ENCODE data around the gene FITM2.
"Not testable (repeated sequence)": the region's sequence is repeated elsewhere in the genome, so short reads cannot be mapped to it uniquely, and the experiment has no call there.

FITM2 gene

GRCh38 chr20:44331201-44331600 lies 20.2 kb upstream of the FITM2 start:
- Histone ChIP-seq H3K4me3 (ENCODE audit: extremely low read depth, insufficient read depth, low read length, poor library complexity, severe bottlenecking) (no peak overlapping the region), H3K36me3 (ENCODE audit: control insufficient read depth, insufficient read depth, low read length) (no peaks in the 10 kb centered on the region), H3K9me3 (ENCODE audit: control insufficient read depth, low read length) (no peaks in the 10 kb centered on the region), H3K4me1 (ENCODE audit: control insufficient read depth, insufficient read depth, low read length, poor library complexity, severe bottlenecking) (no peaks in the 10 kb centered on the region), H3K27ac (ENCODE audit: low read depth, low read length, severe bottlenecking) (no peak overlapping the region)
- 90% methylated on average over 2 of the region's 2 CpGs; no CpG with 5 or more reads in 1 of the 2 experiments for WGBS, 2 experiments (ENCODE audit: insufficient coverage in 2 of 2)

GRCh38 chr20:44328428-44328827 lies 17.4 kb upstream of the FITM2 start:
- Histone ChIP-seq H3K36me3 (ENCODE audit: control insufficient read depth, insufficient read depth, low read length) (no peaks in the 10 kb centered on the region), H3K4me1 (ENCODE audit: control insufficient read depth, insufficient read depth, low read length, poor library complexity, severe bottlenecking) (no peaks in the 10 kb centered on the region), H3K27ac (ENCODE audit: low read depth, low read length, severe bottlenecking) (no peak overlapping the region), H3K9me3 (ENCODE audit: control insufficient read depth, low read length) (no peaks in the 10 kb centered on the region), H3K4me3 (ENCODE audit: extremely low read depth, insufficient read depth, low read length, poor library complexity, severe bottlenecking) (no peak overlapping the region)
- WGBS, 2 experiments (ENCODE audit: insufficient coverage in 2 of 2): 62 to 74% methylated on average over 2 of the region's 4 CpGs

- WGBS, 2 experiments (ENCODE audit: insufficient coverage in 2 of 2): 87 to 96% methylated on average over 7 of the region's 7 CpGs
- H3K4me1 ChIP-seq (ENCODE audit: control insufficient read depth, insufficient read depth, low read length, poor library complexity, severe bottlenecking); H3K27ac ChIP-seq (ENCODE audit: low read depth, low read length, severe bottlenecking): not testable (repeated sequence)
These were observed 16.7 kb upstream of the FITM2 start for GRCh38 chr20:44327748-44328147.

GRCh38 chr20:44326391-44327159 lies 15.6 kb upstream of the FITM2 start:
- H3K36me3 ChIP-seq (ENCODE audit: control insufficient read depth, insufficient read depth, low read length): no peaks in the 10 kb centered on the region
- no peaks in the 10 kb centered on the region for H3K9me3 ChIP-seq (ENCODE audit: control insufficient read depth, low read length)
- no peak overlapping the region for H3K27ac ChIP-seq (ENCODE audit: low read depth, low read length, severe bottlenecking)
- no peaks in the 10 kb centered on the region for H3K4me1 ChIP-seq (ENCODE audit: control insufficient read depth, insufficient read depth, low read length, poor library complexity, severe bottlenecking)
- WGBS, 2 experiments (ENCODE audit: insufficient coverage in 2 of 2): 14 to 28% methylated on average over 27 to 28 of the region's 50 CpGs
- peak overlapping the region; percentile 11 for H3K4me3 ChIP-seq (ENCODE audit: extremely low read depth, insufficient read depth, low read length, poor library complexity, severe bottlenecking)

More at GRCh38 chr20:44327748-44328147, 16.7 kb upstream of the FITM2 start:
- H3K36me3 ChIP-seq (ENCODE audit: control insufficient read depth, insufficient read depth, low read length); H3K9me3 ChIP-seq (ENCODE audit: control insufficient read depth, low read length); H3K4me3 ChIP-seq (ENCODE audit: extremely low read depth, insufficient read depth, low read length, poor library complexity, severe bottlenecking): not testable (repeated sequence)

GRCh38 chr20:44324343-44324742 lies 13.3 kb upstream of the FITM2 start:
- Histone ChIP-seq H3K9me3 (ENCODE audit: control insufficient read depth, low read length) (peaks cover 3% of the 10 kb centered on the region), H3K36me3 (ENCODE audit: control insufficient read depth, insufficient read depth, low read length) (no peaks in the 10 kb centered on the region), H3K27ac (ENCODE audit: low read depth, low read length, severe bottlenecking) (no peak overlapping the region), H3K4me1 (ENCODE audit: control insufficient read depth, insufficient read depth, low read length, poor library complexity, severe bottlenecking) (no peaks in the 10 kb centered on the region), H3K4me3 (ENCODE audit: extremely low read depth, insufficient read depth, low read length, poor library complexity, severe bottlenecking) (no peak overlapping the region)
- 0 to 50% methylated on average over 1 of the region's 1 CpG for WGBS, 2 experiments (ENCODE audit: insufficient coverage in 2 of 2)

GRCh38 chr20:44319839-44320422 lies 8.9 kb upstream of the FITM2 start:
- H3K9me3 ChIP-seq (ENCODE audit: control insufficient read depth, low read length): peaks cover 3% of the 10 kb centered on the region
- no peaks in the 10 kb centered on the region for H3K4me1 ChIP-seq (ENCODE audit: control insufficient read depth, insufficient read depth, low read length, poor library complexity, severe bottlenecking)
- no peaks in the 10 kb centered on the region for H3K36me3 ChIP-seq (ENCODE audit: control insufficient read depth, insufficient read depth, low read length)
- 100% methylated on average over 1 of the region's 2 CpGs; no CpG with 5 or more reads in 1 of the 2 experiments for WGBS, 2 experiments (ENCODE audit: insufficient coverage in 2 of 2)
- no peak overlapping the region for H3K4me3 ChIP-seq (ENCODE audit: extremely low read depth, insufficient read depth, low read length, poor library complexity, severe bottlenecking)
- no peak overlapping the region for H3K27ac ChIP-seq (ENCODE audit: low read depth, low read length, severe bottlenecking)

- Histone ChIP-seq H3K36me3 (ENCODE audit: control insufficient read depth, insufficient read depth, low read length) (no peaks in the 10 kb centered on the region), H3K27ac (ENCODE audit: low read depth, low read length, severe bottlenecking) (no peak overlapping the region), H3K4me1 (ENCODE audit: control insufficient read depth, insufficient read depth, low read length, poor library complexity, severe bottlenecking) (peaks cover 4% of the 10 kb centered on the region), H3K9me3 (ENCODE audit: control insufficient read depth, low read length) (peaks cover under 1% of the 10 kb centered on the region), H3K4me3 (ENCODE audit: extremely low read depth, insufficient read depth, low read length, poor library complexity, severe bottlenecking) (no peak overlapping the region)
These were observed 3.9 kb upstream of the FITM2 start for GRCh38 chr20:44314870-44315269.

GRCh38 chr20:44309763-44310663 lies 989 bp downstream of the FITM2 start:
- WGBS, 2 experiments (ENCODE audit: insufficient coverage in 2 of 2): 43 to 47% methylated on average over 11 to 13 of the region's 17 CpGs
- Histone ChIP-seq H3K9me3 (ENCODE audit: control insufficient read depth, low read length) (no peaks in the 10 kb centered on the region), H3K4me1 (ENCODE audit: control insufficient read depth, insufficient read depth, low read length, poor library complexity, severe bottlenecking) (peaks cover 7% of the 10 kb centered on the region), H3K36me3 (ENCODE audit: control insufficient read depth, insufficient read depth, low read length) (peaks cover 3% of the 10 kb centered on the region), H3K4me3 (ENCODE audit: extremely low read depth, insufficient read depth, low read length, poor library complexity, severe bottlenecking) (peak overlapping the region; percentile 65), H3K27ac (ENCODE audit: low read depth, low read length, severe bottlenecking) (peak overlapping the region; percentile 65)

- H3K27ac ChIP-seq (ENCODE audit: low read depth, low read length, severe bottlenecking): no peak overlapping the region
- H3K9me3 ChIP-seq (ENCODE audit: control insufficient read depth, low read length): no peaks in the 10 kb centered on the region
- H3K4me3 ChIP-seq (ENCODE audit: extremely low read depth, insufficient read depth, low read length, poor library complexity, severe bottlenecking): no peak overlapping the region
- peaks cover 7% of the 10 kb centered on the region for H3K4me1 ChIP-seq (ENCODE audit: control insufficient read depth, insufficient read depth, low read length, poor library complexity, severe bottlenecking)
- H3K36me3 ChIP-seq (ENCODE audit: control insufficient read depth, insufficient read depth, low read length): peaks cover 3% of the 10 kb centered on the region
- 93% methylated on average over 8 to 9 of the region's 9 CpGs for WGBS, 2 experiments (ENCODE audit: insufficient coverage in 2 of 2)
These were observed 4.1 kb downstream of the FITM2 start for GRCh38 chr20:44306927-44307326.

- peaks cover under 1% of the 10 kb centered on the region for H3K4me1 ChIP-seq (ENCODE audit: control insufficient read depth, insufficient read depth, low read length, poor library complexity, severe bottlenecking)
- H3K4me3 ChIP-seq (ENCODE audit: extremely low read depth, insufficient read depth, low read length, poor library complexity, severe bottlenecking): no peak overlapping the region
- no peak overlapping the region for H3K27ac ChIP-seq (ENCODE audit: low read depth, low read length, severe bottlenecking)
- H3K36me3 ChIP-seq (ENCODE audit: control insufficient read depth, insufficient read depth, low read length): peaks cover 3% of the 10 kb centered on the region
- no peaks in the 10 kb centered on the region for H3K9me3 ChIP-seq (ENCODE audit: control insufficient read depth, low read length)
These were observed 6.6 kb downstream of the FITM2 start for GRCh38 chr20:44304383-44304782.
